ENCODE data around the gene NDUFA3.

The NDUFA3 gene

GRCh38 chr19:54137699-54138488 is 35.2 kb downstream of the NDUFA3 start, which contains the start of gene CNOT3:
Gene CNOT3 (plus strand): TSS chr19:54137762. CDS start chr19:54142979, 5,217 bp downstream.
- DNase-seq (ENCODE audit: low read depth, low spot score): no peak

DNA sequence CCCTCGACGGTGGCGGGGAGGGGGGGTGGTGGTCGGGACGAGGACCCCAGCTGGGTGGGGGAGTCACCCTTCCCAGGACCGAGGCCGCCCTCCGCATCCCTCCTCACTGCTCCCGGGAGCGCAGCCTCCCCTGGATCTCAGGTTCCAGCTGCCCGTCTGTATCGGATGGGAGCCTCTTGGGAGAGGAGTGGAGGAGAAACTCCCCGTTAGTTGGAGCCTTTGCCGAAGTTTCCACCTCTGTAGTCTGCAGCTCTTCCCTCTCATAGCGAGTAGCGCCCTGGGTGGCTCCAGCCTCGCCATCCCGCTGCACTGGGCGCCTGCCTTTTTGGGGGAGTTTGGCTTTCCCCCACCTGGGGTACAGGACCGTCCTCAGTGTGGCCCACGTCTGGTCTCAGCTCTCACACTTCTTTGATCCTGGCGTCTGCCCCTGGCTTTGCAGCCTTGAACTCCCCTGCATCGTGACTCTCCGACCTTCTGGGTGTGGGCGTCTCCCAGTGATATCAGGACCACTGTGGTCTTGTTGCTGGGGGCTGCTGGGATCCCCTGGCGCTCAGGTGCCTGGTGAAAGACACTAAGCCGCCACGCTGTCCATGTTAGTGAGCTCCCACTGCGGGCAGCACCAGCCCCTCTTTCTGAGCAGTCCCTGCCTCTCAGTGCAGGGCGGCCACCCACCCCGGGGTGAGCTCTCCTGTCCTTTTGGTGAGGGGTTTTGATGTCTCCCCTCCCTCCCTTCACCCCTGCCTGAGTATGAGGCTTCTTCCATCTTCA is 36.0 kb downstream of the NDUFA3 start:
- DNase-seq (ENCODE audit: low read depth, low spot score): no peak

- DNase-seq (ENCODE audit: low read depth, low spot score): no peak
Measured at GRCh38 chr19:54141356-54141755, 38.7 kb downstream of the NDUFA3 start.

DNA sequence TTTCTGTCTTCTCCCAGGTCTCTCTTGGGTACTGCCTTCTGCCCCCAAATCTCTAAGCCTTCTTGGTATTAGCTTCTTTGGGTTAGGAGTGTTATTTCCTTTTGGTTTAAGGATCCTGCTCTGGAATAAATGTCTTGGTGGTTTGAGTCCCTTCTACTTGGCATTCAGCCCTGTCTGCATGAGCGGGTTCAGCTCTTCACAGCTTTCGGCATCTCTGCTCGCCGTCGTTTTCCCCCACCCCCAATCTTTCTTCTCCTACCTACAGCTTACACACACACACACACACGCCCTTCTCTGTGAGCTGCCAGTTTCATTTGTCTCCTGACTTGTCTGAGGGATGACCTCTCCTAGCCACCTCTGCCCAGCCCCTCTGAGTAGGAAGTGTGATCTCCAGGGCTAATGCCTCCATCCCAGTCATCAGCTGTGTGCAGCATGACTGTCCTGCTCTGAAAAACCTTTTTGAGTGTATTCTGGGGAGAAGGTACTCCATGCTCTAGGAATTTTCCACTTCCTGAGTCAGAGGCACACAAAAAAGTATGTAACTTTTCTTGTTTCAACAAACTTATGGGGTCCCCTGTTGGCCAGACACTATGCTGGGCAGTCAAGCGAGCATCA is 39.6 kb downstream of the NDUFA3 start:
- DNase-seq (ENCODE audit: low read depth, low spot score): no peak

DNA sequence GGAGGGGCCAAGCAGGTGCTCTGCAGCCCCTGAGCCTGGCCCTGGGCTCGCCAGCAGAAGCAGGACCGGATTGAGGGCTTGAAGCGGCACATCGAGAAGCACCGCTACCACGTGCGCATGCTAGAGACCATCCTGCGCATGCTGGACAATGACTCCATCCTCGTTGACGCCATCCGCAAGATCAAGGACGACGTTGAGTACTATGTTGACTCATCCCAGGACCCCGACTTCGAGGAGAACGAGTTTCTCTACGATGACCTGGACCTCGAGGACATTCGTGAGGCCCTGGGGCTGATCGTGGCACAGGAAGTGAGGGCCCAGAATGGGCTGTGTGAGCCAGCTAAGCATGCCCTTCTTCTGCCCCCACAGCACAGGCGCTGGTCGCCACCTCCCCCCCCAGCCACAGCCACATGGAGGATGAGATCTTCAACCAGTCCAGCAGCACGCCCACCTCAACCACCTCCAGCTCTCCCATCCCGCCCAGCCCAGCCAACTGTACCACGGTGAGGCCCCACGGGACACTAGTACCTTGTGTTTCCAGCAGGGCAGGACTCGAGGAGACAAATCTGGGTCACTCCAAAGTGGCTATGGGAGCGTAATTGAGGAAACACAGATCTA is 43.0 kb downstream of the NDUFA3 start:
- DNase-seq (ENCODE audit: low read depth, low spot score): no peak

DNA sequence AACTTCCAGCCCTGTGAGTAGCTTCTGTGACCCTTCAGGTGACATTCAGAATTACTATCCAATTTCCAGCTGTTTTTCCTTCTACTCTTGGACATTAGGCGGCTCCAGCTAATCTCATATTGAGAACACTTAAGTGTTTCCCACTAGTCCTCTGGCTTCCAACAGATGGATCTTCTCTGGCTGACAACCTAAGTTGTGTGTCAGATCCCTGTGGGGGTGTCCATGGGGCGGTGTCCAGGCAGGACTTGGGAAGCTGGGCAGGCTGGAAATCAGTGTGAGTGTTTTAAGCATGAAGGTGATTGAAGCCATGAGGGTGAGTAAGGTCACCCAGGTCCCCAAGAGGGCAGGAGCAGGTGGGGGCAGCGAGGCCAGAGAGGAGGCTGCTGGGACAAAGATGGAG is 45.0 kb downstream of the NDUFA3 start:
- DNase-seq (ENCODE audit: low read depth, low spot score): no peak

GRCh38 chr19:54148158-54148557 is 45.5 kb downstream of the NDUFA3 start:
- DNase-seq (ENCODE audit: low read depth, low spot score): no peak

DNA sequence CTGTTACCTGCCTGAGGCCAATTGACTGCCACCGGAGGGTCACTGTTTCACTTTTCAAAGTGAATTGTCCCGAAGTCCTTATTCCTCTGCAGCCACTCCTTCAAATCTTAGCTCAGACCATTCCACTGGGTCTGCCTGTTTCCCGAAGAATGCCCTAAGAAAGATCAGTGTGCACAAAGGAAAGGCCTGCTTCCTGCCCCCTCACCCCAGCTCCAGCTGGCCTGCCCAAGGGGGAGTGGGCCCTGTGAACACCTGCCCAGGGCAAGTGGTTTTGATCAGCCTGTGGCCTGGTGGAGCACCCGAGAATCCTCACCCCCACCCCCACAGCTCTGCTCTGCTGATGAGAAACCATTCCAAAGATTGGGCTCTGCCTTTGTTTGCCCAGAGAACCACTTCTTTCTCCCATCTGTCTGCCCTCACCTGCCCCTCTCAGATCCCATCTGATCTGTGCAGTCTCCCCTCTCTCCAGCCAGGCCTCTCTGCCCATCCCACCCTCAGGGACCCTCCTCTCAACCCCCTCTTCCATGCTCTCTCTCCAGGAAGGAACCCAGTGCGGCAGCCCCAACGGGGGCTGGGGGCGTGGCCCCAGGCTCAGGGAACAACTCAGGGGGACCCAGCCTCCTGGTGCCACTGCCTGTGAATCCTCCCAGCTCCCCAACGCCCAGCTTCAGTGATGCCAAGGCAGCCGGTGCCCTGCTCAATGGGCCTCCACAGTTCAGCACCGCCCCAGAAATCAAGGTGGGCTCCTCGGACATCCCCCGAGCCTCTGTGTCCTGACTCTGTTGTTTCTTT is 46.6 kb downstream of the NDUFA3 start:
- no peak for DNase-seq (ENCODE audit: low read depth, low spot score)

GRCh38 chr19:54151362-54152035 is 48.8 kb downstream of the NDUFA3 start:
- DNase-seq (ENCODE audit: low read depth, low spot score): no peak

GRCh38 chr19:54152267-54152666 is 49.6 kb downstream of the NDUFA3 start:
- DNase-seq (ENCODE audit: low read depth, low spot score): no peak

- DNase-seq (ENCODE audit: low read depth, low spot score): no peak
Measured at GRCh38 chr19:54152878-54153524, 50.3 kb downstream of the NDUFA3 start.

DNA sequence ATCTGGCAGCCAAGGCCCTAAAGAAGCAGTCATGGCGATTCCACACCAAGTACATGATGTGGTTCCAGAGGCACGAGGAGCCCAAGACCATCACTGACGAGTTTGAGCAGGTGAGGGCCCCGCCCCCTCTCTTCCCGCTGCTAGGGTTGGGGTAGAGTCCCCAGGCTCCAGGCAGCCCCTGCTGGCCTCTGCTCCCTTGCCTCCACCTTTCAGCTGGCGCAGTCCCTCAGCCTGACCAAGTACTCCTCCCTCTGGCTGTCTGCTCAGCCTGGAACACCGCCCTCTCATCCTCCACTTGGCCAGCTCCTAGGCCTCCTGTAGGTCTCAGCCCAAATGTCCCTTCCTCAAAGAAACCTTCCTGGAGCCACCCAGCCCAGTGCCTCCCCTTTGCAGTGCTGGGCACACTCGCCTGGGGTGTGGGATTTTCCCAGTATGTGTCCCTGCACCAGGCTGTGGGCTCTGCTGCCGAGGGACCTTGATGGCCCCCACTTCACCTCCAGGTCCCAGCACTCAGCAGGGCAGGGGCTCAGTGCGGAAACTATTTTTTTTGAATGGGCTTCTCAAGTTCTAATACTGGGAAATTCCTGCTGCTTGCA is 51.2 kb downstream of the NDUFA3 start:
- DNase-seq (ENCODE audit: low read depth, low spot score): no peak

DNA sequence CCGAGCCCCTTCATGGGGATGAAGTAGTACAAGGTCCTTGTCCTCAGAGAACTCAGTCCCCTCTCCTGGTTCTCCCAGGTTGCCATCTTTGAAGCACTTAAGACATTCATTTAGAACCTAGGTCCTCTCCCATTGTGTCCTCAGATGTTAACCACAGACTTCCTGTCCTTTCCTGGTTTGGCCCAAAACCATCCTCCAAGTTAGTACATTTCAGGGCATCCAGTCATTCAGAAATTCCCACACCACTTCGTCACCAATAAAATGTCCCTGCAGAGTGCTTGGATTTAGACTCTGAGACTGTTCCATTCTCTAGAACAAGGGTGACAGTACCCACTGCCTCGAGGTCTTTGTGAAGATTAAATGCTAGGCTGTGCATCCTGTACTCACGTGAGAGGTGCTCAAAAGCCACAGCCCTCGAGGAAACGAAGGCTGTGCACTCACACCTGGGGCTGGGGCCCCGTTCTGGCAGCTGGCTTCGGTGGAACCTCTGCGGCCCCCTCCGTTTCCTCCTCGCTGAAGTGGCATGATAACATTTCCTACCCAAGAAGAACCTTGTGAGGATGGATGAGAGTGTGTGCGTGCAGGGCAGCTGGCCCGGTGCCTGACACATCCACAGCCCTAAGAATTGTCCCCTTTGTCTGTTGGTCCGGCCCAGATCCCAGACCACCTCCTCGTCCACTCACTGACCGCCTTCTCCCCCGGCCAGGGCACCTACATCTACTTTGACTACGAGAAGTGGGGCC is 52.1 kb downstream of the NDUFA3 start:
- DNase-seq (ENCODE audit: low read depth, low spot score): no peak

DNA sequence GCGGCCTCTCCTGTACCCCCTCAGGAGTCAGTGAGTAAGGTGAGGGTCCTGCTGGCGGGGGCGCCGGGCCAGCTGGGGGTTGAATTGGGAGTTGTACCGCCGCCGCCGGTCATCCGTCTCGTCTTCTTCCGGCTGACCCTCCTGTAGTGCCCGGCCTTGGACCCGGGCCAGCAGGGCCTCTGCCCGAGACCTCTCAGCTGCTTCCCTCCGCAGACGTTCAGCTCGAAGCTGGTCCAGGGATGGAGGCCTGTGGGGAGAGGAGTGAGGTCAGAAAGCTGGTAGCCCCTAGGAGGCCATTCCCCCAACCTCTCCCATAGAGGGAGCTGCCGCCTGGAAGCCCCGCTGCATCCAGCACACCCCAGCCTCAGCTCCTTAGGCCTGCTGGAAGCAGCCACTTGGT is 53.0 kb downstream of the NDUFA3 start:
- no peak for DNase-seq (ENCODE audit: low read depth, low spot score)

DNA sequence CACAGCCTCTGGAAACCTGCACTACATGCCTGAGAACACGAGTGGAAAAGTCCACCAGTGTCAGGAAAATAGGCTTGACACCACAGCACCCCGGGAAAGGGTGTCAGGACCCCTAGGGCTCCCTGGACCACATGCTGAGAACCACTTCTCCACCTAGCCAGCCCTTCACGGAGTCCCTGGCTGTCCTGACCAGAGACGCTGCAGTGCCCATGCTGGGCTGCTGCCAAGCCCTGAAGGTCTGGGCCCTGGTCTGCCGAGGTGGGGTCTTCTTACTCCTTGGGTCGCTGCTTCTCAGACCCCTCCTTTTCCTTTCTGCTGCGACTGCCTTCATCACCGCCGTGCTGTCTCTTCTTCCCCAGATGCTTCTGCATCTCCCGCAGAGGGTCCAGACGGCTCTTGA is 53.8 kb downstream of the NDUFA3 start:
- DNase-seq (ENCODE audit: low read depth, low spot score): no peak

DNA sequence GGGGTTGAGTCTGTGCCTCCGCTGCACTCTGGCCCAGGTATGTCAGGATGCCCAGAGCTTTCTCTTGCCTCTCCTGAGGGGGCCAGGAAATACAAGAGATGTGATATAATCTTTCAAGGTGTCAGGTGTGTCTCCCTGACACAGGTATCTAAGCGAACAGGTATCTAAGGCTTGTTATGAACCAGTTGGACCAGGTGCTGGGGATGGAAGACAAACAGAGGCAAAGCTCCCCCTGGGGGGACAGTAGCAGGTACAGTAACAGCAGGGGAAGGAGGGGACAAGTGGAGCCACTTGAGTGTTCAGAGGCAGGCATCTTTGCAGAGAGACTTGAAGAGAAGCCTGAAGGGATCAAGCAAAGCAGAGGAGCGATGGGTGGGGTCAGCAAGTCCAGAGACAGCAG is 54.3 kb downstream of the NDUFA3 start:
- no peak for DNase-seq (ENCODE audit: low read depth, low spot score)
